Activated CD8-positive, alpha-beta memory T cell treated with anti-CD3 and anti-CD28 coated beads, Interleukin-2, amount 50 U/mL, for 48 hours (primary cell): ENCODE data around the gene PPFIA4.
A peak's percentile ranks its signal among the peaks of the same experiment; 100 is the strongest.
"Not testable (repeated sequence)": the region's sequence is repeated elsewhere in the genome, so short reads cannot be mapped to it uniquely, and the experiment has no call there.

Experiments
- DNase-seq: peaks from one replicate; pipeline ENCODE4 v3.0.0-alpha.2; 2020

PPFIA4 gene

GRCh38 chr1:203017692-203018091 is 8.6 kb upstream of the PPFIA4 start:
- DNase-seq: no peak

DNA sequence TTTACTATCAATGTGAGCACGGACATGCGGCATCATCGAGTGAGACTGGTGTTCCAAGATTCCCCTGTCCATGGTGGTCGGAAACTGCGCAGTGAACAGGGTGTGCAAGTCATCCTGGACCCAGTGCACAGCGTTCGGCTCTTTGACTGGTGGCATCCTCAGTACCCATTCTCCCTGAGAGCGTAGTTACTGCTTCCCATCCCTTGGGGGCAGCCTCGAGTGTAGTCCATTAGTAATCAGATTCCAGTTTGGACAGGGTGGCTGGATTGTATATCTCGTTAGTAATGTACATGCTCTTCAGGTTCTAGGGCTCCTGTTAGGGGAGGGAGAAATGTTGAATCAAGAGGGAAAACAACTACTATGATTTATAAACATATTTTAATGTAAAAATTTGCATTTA is 3.4 kb upstream of the PPFIA4 start:
- not testable (repeated sequence) for DNase-seq

DNA sequence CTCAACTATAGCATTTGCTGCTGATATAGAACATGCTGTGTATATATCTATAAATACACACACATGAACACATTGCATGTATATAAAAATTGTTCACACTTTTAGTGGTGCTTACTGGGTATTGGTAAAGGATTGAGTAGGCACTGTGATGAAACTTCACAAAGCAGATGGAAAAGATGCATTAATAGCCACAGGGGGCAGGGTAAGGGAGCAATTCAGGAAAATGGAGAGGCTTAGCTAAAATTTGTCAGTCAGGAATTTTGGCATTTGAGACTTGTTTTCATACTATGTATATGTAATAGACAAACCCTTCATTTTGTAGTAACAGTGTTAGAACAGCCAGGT is 633 bp upstream of the PPFIA4 start:
- no peak for DNase-seq

DNA sequence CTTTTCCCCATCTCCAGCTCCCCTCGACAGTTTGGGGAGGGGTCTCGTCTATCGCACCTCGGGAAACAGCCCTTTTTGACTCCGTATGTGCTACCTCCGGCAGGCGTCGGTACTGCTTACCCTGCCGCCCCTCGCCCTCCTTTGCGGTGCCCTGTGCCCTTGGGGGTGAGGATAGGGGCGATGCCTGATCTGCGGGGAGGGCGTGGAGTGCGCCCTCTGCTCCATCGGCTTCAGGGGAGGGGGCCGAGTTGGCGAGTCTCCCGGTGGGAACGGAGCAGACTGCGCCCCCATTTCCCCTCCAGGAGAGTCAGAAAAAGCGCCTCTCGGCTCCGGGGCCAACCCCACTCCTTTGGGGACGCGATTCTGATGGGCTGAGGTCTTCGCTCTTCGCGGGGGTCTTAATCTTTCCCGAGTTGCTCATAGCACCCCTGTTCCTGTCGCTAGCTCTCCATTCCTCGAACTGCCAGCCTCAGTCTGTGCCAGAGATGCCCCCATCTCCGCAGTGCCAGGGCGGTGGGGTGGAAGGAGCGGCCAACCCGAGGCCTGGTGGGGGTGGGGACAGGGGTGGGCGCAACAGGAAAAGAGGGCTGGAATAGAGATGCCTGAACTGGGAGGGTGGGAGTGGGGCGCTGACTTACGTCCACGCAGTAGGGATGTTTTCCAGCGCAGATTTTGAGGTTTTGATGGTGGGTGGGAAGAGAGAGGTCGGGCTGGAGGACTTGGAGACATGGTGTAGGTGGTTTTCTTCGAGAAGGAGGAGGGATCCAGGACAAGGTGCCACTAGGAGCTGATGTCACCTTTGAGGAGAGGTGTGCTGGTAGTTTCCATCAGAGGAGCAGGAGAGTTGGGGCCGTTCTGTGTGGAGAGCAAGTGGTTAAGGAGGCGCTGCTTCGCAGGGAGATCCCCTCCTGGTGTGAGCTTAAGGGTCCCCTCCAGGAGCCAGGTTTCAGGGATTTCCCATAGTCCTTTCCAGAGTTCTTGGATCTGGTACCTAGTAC is 674 bp downstream of the PPFIA4 start:
- no peak for DNase-seq

DNA sequence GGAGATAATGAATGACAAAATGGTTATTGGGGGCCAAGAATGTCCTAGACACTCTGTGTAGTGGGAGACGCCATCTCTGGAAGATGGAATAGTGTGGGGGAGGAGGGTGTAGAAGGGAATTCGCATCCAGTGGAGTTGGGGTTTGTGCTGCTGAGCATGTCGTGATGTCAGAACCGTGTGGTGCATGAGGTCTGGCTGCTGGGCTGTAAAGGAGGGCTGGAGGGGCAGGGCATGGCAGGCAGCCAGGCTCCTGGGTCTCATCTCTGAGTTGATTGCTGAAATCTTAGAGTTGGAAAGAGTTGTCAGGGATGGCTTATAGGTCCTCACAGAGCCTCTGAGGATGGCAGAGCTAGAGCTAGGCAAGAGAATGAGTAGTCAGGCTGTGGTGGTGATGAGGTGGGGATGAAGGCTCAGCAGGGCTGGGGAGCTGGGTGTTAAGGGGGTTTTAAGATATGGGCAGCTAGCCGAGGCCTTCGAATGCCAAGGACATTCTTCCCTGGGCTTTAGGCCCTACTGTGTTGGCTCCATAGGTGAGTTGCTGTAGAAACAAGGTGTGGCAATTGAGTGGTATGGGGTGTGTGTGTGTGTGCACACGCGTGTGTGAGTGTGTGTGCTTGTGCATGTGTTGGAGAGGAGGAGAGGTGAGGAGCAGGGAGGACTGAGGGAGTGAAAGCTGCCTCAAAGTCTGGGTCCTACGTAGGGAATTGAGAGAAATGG is 1.9 kb downstream of the PPFIA4 start:
- DNase-seq: no peak

DNA sequence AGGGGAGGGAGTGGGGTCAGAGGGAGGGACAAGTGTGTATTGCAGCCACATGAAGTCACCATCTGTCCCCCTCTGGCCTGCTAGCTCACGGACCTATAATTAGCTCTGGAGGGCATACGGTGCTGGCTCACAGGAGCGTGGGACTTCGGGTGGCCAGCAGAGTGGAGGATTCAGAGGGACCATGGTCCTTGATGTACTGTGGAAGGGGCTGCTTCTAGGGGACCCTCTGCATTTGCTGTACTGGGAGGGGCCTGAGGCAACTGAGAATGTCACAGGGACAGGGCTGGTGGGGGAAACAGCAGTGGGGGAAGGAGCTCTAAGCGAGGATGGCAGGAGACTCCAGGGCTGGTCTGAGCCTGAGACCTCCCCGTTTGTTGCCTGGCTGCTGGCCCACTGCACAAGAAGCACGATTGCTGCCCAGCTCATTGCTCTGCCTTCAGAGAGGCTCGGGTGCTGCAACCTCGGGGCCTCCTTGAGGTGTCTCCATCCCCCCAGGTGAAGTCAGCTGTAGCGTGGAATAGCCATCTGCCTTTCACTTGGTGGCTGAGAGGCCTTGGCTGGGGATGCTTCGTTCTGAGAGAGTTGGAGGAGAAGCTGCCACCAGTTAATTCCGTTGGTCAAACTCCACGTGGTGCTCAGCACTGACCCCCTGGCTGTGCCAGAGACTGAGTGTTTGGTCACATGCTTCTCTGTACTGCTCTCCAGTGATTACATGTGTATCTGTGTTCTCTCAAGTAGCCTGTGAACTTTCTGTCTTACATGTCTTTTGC is 2.7 kb downstream of the PPFIA4 start:
- DNase-seq: no peak

DNA sequence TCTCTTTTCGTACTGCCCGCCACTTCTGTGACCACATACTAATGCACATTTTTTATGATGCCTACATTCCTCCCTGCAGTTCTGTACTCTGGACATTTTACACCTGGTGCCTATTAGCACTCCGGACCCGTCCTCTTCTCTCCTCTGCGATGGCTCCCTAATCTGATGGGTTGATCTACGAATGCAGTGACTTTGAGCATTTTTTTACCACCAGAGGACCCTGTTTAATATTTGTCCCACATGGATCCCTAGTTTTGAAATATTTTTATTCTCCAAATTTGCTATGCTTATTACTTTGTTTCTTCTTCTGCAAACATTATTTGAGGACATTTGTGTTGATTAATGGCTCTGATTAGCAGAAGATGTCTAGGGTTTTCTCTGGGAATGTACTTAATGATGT is 5.2 kb downstream of the PPFIA4 start:
- no peak for DNase-seq

DNA sequence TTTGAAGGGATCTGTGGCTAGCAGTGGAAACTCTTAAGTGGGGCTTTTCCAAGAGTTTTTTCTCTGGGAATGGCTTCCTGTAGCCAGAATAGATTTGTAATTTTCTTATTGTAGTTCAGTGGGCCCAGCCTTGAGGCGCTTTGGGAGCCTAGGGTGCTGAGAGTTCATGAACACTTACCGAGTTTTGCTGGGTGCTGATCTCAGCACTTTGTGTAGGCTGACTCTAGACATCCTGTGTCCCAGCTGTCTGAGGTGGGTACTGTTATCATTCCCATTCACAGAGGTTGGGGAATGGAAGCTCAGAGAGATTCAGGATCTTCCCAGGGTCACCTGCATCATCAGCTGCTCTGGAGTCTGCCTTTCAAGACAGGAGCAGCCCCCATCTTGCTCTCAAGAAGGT is 7.0 kb downstream of the PPFIA4 start:
- DNase-seq: no peak

DNA sequence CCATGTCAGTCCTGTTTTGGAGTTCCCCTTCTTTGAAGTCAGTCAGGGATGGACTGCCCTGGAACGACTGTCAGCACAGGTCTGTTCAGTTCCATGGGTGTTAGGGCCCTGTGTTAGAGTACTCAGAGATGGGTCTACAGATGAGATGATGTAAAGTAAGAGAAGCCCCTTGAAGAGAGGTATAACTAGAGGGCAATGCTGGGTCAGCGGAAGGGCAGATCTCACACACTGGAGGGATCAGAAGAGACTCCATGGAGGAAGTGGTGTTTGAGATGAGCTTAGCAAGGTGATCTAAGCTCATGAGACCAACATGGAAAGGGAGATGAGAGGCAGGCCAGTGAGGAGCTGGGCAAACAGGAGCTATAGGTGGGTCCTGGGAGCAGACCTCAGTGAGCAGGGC is 7.6 kb downstream of the PPFIA4 start:
- DNase-seq: peak; percentile 29

GRCh38 chr1:203034422-203035110 is 8.3 kb downstream of the PPFIA4 start:
- DNase-seq: peak; percentile 38

- peak; percentile 42 for DNase-seq
Observed at GRCh38 chr1:203035111-203036000, 9.1 kb downstream of the PPFIA4 start.

DNA sequence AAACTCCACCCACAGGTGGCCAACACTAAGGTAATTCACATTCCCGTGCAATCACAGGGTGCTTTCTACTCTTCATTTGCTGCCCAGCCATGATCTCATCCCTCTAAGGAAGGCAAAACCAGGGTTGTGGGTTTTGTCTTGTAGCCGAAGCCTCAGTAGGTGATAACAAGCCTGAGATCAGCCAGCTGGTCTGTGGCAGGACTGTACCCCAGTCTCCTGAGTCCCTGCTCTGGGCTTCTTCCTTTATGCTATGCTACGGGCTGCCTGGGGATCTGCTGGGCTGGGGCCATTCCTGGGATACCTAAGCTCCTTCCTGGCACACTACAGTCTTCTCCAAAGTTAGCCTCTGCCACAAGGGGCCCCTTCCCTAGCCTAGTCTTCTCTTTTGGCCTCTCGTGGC is 9.8 kb downstream of the PPFIA4 start:
- no peak for DNase-seq

DNA sequence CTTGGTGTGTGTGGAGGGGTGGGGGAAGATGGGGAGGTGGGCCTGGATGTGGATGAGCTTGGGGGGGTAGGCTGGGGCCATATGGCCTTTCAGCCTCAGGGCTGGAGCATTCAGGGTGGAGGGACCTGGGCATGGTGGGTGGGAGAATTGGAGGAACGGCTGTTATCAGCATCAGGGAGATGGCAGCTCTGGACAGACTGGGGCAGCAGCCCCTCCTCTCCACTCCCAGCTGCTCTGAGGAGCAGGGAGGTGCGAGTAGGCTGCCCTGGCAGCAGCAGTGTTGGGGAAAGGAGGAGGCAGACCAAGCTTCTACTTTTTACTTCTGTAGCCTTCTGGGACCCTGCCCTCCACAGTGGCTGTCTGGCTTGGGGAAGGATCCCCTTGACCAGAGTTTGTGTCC is 10.2 kb downstream of the PPFIA4 start:
- DNase-seq: no peak

DNA sequence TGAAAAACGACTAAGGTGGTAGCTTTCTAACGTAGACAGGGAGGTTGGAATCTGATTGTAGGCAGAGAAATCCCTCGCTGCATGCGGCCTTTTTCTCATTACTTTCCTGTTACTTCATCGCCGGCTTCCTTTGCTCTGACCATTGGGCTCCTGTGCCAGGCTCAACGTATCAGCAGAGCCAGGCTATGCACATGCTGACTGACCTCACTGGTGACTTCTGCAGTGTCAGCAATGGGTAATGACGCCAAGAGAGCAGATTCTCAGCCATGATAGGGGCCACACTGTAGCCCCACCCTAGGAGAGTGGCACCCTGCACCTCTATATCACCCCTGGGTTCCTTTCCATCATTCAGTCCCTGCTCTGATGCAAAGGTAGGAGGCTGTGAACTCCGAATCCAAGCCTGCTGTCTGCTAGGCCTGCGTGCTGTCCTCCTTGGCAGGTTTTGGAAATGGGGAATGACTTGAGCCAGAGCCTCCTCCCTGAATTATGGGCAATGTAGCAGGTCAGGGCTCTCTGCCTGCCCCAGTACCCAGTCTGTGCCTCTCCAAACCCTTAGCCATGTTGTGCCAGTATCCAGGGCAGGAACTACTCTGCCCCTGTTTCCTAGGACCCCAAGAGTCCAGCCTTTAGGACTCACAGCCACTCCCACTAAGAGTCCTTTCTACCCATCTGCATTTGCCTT is 11.4 kb downstream of the PPFIA4 start:
- no peak for DNase-seq

DNA sequence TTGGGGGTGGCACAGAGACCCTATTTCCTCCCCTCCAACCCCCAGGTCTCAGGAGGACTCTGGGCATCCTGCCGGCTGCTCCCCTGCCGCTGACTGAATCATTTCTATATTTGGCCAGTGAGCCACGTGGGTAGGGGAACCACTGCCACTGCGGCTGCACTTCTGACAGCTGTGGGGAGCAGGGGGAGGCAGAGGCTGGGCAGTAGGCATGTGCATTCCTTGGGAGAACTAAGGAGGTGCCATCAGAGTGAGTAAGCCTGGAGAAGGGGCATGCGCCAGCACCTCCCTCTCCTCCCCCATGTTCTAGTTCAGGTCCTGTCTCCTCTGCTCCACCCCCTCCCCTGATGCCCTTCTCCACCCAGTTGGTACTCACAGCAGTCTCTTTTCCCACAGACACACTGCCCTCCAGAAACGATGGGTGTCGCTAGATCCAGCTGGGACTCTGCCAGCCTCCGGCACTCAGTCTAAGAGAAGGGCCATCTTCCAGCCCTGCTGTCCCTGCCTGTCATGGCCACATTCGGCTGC is 12.0 kb downstream of the PPFIA4 start:
- no peak for DNase-seq

DNA sequence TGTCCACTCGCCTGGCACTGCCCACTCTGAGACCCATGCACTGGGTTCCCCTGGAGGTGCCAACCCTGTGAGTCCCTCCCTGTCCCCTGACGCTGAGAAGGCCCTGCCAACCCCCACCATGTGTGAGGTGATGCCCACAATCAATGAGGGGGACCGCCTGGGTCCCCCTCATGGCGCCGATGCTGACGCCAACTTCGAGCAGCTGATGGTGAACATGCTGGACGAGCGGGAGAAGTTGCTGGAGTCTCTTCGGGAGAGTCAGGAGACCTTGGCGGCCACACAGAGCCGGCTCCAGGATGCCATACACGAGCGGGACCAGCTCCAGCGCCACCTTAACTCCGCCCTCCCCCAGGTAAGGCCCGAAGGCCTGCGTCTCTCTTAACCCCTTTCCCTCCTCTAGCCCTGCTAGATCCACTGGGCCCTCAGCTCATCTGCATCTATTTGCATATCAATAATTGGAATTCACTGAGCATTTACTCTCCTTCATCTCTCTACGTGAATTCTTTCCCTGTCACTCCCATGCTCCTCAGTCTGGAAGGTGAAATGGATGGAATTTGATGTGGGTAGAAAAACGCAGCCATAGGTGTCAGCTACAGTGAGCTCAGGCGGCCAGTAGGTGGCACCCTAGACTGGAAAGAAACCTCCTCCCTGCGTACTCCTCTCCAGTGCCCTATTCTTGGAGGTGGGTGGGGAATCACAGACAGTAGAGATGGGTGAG is 12.8 kb downstream of the PPFIA4 start:
- peak; percentile 77 for DNase-seq

DNA sequence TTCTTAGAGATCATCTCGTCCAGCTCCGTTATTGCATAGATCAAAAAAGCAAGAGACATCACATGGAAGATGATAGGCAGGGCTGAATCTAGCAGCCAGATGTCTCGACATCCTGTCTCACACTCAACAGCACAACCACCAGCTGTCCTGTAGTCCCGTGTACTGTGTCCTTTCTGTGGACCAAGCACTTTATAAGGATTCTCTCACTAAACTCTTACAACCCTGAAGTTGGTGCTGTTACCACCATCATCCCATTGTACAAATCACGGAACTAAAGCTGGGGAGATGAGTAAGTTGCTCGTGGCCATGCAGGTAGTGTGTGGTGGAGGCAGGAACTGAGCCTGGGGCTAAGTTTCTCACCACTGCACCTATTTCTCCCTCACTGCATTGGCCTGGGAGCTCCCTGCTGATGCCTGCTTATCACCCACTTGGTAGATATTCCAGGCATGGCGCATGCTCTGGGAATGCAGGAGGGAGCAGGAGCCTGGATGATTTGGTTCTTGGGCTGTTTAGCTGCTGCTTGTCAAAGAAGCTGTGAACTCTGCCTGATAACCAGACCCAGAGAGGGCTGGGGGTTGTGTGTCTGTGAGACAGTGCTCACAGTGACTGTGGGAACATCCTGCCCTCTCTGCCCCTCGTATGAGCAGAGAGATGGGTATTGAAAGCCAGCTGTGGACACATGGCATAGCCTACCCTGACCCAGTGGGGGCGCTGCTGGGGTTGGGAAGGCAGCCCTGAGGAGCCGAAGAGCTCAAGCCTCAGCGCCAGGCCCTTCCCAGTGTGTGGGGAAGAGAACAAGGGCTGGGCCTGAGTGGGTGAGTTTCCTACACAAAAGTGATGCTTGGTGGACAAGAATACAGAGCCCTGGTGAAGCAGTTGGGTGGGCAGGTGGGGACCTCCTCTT is 13.6 kb downstream of the PPFIA4 start:
- no peak for DNase-seq

DNA sequence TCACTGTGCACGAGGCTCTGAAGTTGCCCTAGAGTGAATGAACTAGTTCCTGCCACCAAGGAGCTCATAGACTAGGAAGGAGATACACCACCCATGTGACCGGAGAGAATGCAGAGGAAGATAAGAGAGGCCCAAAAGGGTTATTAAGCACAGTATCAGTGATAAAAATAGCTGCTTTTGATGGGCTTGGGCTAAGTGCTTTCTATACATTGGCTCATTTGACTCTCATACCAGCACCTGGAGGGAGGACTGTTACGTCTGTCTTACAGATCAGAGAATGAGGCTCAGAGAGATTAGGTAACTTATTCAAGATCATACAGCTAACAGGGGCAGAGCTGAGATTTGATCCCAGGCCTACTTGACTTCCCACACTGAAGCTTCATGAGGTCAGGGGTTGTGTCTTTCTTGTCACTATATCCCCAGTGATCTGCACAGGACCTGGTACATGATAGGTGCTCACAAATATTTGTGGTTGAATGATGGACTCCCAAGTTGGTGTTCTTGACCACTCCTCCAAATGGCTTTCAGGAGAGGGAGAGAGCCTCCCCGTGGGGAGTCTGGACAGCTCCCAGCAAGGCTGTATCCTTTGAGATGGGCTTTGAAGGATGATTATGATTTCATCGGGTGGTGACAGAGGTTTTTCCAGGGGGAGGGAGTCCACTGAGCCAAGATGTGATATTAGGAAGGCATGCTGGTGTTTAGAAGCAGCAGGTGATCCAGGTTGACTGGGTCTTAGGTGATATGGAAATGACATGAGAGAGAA is 14.4 kb downstream of the PPFIA4 start:
- DNase-seq: no peak
